Activated CD4-positive, alpha-beta T cell treated with anti-CD3 and anti-CD28 coated beads for 36 hours (primary cell): Measurements from ENCODE around the gene CFL1. TPM values are rescaled to one million over a fixed set of nuclear protein-coding genes. Genes with fewer than 3 reads are reported as not detected.

Experiments
- ATAC-seq: fragments of 200-7000 bp; cut with Tn5 transposase; one replicate; pipeline ENCODE4 v1.10.0; 2021; ENCODE audit warnings: mild to moderate bottlenecking, moderate library complexity
- CTCF ChIA-PET: fragments of 350-600 bp; sonication (Branson Sonifier 250); formaldehyde crosslinking; loops from one replicate; lab custom pipeline; 2021; ENCODE audit warnings: antibody characterized with exemption; lab: Charles Lee
- POLR2A ChIA-PET: fragments of 350-600 bp; sonication (Branson Sonifier 250); formaldehyde crosslinking; loops from one replicate; lab custom pipeline; 2021; ENCODE audit warnings: antibody characterized with exemption, inconsistent platforms; lab: Charles Lee
- DNase-seq: peaks from one replicate; pipeline ENCODE4 v3.0.0-alpha.2; 2020
- H3K27ac Mint-ChIP-seq: one replicate; pipeline ENCODE4 v1.8.0; 2021; ENCODE audit warnings: mixed read lengths
- H3K27me3 Mint-ChIP-seq: one replicate; pipeline ENCODE4 v1.8.0; 2021; ENCODE audit warnings: mixed read lengths
- H3K36me3 Mint-ChIP-seq: one replicate; pipeline ENCODE4 v1.8.0; 2021; ENCODE audit warnings: low read depth, mixed read lengths
- H3K4me1 Mint-ChIP-seq: one replicate; pipeline ENCODE4 v1.8.0; 2021; ENCODE audit warnings: mixed read lengths
- H3K4me3 Mint-ChIP-seq: one replicate; pipeline ENCODE4 v1.8.0; 2021; ENCODE audit warnings: mild to moderate bottlenecking, moderate library complexity, mixed read lengths
- H3K9me3 Mint-ChIP-seq: one replicate; pipeline ENCODE4 v1.8.0; 2021; ENCODE audit warnings: low read depth, mixed read lengths
- intact Hi-C, 2 experiments: fragments of 100-400 bp; cut with DNase I in 1 of 2; cut with micrococcal nuclease in 1 of 2; formaldehyde crosslinking; loops; one replicate each; pipeline versions ENCODE4 v1.14.2 to v1.15.1; 2022 to 2024; cut with DNase I, micrococcal nuclease
- total RNA-seq, 2 experiments: library from RNA; stranded (reverse); gene quantifications; one replicate each; pipeline ENCODE4 v1.2.3, GENCODE V29; 2021

CFL1 gene
- total RNA-seq, 2 experiments from 2014 or later: 888 to 1,074 TPM

- ATAC-seq (no peak), DNase-seq (no peak)
- no peak overlapping the region for H3K4me3 Mint-ChIP-seq
- intact Hi-C loops: loop anchor here in 1 of 2 experiments (10.0 kb wide), 1 partner anchor 50 kb away; no protein-coding TSS in a partner anchor
- no peak overlapping the region for H3K27ac Mint-ChIP-seq
- ChIA-PET POLR2A (no interaction called here), CTCF (interaction anchor here (1.3 to 8.2 kb wide), 3 partner anchors 27 to 44 kb away, joined by 3 to 74 read pairs (median 12); partner anchors contain the start of genes AP5B1 and OVOL1)
- peaks cover 14% of the 10 kb centered on the region for H3K4me1 Mint-ChIP-seq
- no peaks in the 10 kb centered on the region for H3K36me3 Mint-ChIP-seq
- H3K9me3 Mint-ChIP-seq: no peaks in the 10 kb centered on the region
- H3K27me3 Mint-ChIP-seq: no peaks in the 10 kb centered on the region
Measured at GRCh38 chr11:65814986-65815565, 42.9 kb downstream of the CFL1 start.

GRCh38 chr11:65814131-65814985, 43.6 kb downstream of the CFL1 start:
- ChIA-PET CTCF (interaction anchor here (1.8 to 8.2 kb wide), 2 partner anchors 33 to 103 kb away, joined by 5 to 74 read pairs; partner anchors contain the start of genes AP5B1 and KAT5), POLR2A (no interaction called here)
- intact Hi-C loops: loop anchor here in 1 of 2 experiments (10.0 kb wide), 1 partner anchor 50 kb away; no protein-coding TSS in a partner anchor
- H3K9me3 Mint-ChIP-seq: no peaks in the 10 kb centered on the region
- H3K36me3 Mint-ChIP-seq: no peaks in the 10 kb centered on the region
- H3K4me1 Mint-ChIP-seq: peaks cover 14% of the 10 kb centered on the region
- ATAC-seq: no peak
- H3K4me3 Mint-ChIP-seq: no peak overlapping the region
- no peaks in the 10 kb centered on the region for H3K27me3 Mint-ChIP-seq
- DNase-seq: peak; percentile 18
- H3K27ac Mint-ChIP-seq: no peak overlapping the region

DNA sequence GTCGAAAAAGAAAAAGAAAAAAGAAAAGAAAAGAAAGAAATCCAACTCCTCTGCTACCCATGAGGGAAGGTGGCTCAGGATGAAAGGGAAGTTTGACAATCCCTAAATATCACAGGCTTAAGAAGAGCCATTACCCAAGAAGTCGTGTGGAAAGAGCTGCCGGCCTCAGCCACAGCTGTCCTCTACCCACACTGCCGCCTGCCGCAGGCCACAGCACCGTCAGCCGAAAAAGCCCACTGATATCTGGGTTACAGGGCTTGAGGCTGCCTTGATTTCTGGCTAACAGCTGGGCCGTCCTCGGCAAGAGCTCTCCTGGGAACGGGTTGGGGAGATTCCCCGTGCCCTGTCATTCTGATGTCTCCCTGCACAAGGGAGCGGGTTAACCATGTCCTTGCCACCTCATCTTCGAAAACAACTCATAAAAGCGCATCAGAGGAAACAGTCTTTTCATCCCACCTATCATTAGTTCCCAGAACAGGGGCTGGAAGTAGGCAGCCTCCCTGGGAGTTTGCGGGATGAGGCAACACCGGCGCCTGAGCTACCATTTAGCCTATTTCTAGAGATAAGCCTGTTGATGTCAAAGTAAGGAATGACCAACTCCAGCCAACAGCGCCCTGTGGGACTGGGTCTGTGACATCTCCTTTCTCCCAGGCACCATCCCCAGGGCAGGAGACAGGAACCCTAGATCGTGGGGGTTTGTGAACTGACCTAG, 46.1 kb downstream of the CFL1 start:
- Mint-ChIP-seq H3K9me3 (no peaks in the 10 kb centered on the region), H3K4me3 (no peak overlapping the region), H3K36me3 (no peaks in the 10 kb centered on the region), H3K27me3 (peaks cover 4% of the 10 kb centered on the region), H3K4me1 (peaks cover 3% of the 10 kb centered on the region), H3K27ac (no peak overlapping the region)
- no peak for ATAC-seq
- intact Hi-C loops: loop anchor here in 1 of 2 experiments (10.0 kb wide), 1 partner anchor 47 kb away; no protein-coding TSS in a partner anchor
- POLR2A ChIA-PET: no interaction called here
- DNase-seq: no peak
- CTCF ChIA-PET: interaction anchor here (0.7 to 8.2 kb wide), 6 partner anchors 9 to 118 kb away, joined by 3 to 74 read pairs (median 4); partner anchors contain the start of genes AP5B1 and KAT5

DNA sequence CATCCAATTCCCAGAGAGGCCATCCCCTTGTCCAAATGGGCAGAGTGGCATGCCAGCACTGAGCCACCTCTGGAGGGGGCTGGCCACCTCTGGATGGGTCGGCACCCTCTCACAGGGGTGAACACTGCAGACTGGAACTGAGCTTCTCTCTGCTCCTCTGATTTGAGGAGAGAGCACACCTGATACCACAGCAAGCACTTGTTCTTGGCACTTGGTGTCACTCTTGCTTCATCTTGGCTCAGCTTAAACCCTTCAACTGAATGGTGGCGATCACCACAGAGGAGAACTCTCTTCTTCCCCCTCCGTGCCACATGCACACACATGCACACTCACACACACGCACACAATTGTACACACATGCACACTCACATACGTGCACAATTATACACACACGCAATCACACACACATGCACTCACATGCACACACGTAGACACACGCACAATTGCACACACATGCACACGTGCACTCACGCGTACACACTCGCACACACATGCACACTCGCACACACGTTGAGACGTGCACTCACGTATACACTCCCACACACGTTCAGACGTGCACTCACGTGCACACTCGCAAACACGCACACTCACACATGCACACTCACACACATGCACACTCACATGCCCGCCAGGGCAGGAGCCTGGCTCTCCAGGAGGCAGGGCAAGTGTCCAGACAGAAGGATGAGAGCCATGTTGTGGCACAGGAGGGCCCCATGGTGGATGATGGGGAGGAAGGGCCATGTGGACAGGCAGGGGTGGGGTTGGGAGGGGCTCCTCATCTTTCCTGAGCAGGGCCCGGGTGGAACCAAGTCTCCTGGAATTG, 47.7 kb downstream of the CFL1 start:
- no peaks in the 10 kb centered on the region for H3K4me1 Mint-ChIP-seq
- no peak overlapping the region for H3K27ac Mint-ChIP-seq
- peaks cover 4% of the 10 kb centered on the region for H3K27me3 Mint-ChIP-seq
- DNase-seq: no peak
- H3K4me3 Mint-ChIP-seq: no peak overlapping the region
- no peaks in the 10 kb centered on the region for H3K9me3 Mint-ChIP-seq
- no peaks in the 10 kb centered on the region for H3K36me3 Mint-ChIP-seq
- intact Hi-C loops: loop anchor here in 1 of 2 experiments (10.0 kb wide), 1 partner anchor 45 kb away; no protein-coding TSS in a partner anchor
- CTCF ChIA-PET: interaction anchor here (0.8 kb wide), 1 partner anchor 23 kb away, joined by 3 read pairs; the partner anchor contains the start of gene SNX32
- POLR2A ChIA-PET: no interaction called here
- ATAC-seq: peak; percentile 86

DNA sequence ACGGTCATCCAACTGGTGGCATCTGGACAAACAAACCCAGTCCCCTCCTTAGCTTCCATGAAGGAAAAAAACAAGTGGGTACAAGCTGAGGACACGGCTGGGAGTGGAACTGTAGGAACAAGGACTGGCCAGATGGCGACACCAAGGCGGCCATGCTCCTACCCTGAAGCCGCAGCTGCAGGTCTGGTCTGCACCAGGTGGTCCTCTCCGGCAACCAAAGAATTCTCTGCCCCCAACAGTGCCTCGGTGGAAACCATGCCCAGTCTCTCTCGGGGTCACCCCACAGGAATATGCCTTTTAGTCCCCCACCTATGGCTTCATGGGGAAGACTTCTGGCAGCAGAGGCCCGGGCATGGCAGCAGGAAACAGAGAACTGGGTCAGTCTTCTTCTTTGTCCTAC, 48.5 kb downstream of the CFL1 start:
- POLR2A ChIA-PET: no interaction called here
- CTCF ChIA-PET: interaction anchor here (0.6 to 0.8 kb wide), 2 partner anchors 24 to 34 kb away, joined by 3 to 4 read pairs; partner anchors contain the start of gene SNX32
- no peak overlapping the region for H3K27ac Mint-ChIP-seq
- intact Hi-C loops: no loop called here
- no peaks in the 10 kb centered on the region for H3K36me3 Mint-ChIP-seq
- H3K9me3 Mint-ChIP-seq: no peaks in the 10 kb centered on the region
- no peaks in the 10 kb centered on the region for H3K4me1 Mint-ChIP-seq
- no peak overlapping the region for H3K4me3 Mint-ChIP-seq
- peaks cover 5% of the 10 kb centered on the region for H3K27me3 Mint-ChIP-seq
- no peak for ATAC-seq
- DNase-seq: no peak

DNA sequence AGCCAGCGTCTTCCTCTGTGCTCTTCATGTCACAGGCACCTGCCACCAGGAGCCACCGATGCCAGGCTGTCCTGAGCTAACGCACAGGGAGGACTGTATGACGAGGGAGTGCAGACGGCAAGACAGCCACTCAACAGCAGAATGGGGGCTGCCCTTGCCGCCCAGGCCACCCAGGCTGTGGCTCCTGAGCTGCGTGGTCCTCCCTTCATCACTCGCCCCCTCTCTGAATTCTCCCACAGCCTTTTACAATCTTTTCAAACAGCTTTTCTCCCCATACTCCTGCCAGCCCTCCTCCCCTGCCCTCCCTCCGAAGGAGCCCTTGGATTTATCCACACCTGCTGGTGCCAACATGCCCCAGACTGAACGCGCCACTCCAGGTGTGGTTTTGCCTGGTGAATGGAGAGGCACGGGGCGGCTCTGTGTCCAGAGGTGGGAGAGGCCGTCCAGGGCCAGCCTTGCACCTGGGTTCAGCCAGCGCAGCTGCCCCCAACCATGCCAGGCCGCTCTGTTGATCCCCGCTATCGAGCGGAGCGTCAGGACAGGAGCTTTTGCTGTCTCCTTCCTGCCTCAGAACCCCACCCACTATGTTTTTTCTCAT, 49.1 kb downstream of the CFL1 start:
- no peak overlapping the region for H3K4me3 Mint-ChIP-seq
- ChIA-PET POLR2A (no interaction called here), CTCF (interaction anchor here (0.6 kb wide), 1 partner anchor 33 kb away, joined by 4 read pairs; no protein-coding TSS in a partner anchor)
- H3K27ac Mint-ChIP-seq: no peak overlapping the region
- ATAC-seq: no peak
- no peaks in the 10 kb centered on the region for H3K4me1 Mint-ChIP-seq
- H3K27me3 Mint-ChIP-seq: peaks cover 6% of the 10 kb centered on the region
- no peaks in the 10 kb centered on the region for H3K9me3 Mint-ChIP-seq
- no peaks in the 10 kb centered on the region for H3K36me3 Mint-ChIP-seq
- no peak for DNase-seq
- intact Hi-C loops: no loop called here

DNA sequence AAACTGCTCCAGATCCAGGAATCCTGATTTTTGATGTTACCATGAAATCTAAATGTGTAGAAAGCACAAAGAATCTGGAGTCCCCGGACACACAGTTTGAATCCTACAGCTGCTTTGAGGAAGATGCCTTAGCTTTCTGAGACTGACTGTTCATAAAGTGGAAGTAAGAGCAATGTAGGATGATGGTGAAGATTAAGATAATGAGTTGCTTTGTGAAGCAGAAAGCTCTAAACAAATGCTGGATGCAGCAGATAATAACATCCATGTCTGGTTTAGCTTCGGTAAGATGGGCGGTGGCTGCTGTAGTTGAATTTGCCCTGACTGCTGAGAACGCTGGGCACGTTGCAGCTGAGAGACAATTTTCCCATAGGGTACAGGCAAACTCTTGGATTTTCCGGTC, 51.0 kb downstream of the CFL1 start:
- no peaks in the 10 kb centered on the region for H3K36me3 Mint-ChIP-seq
- DNase-seq (no peak), ATAC-seq (no peak)
- no peak overlapping the region for H3K4me3 Mint-ChIP-seq
- intact Hi-C loops: no loop called here
- ChIA-PET POLR2A (no interaction called here), CTCF (interaction anchor here (0.7 to 1.5 kb wide), 3 partner anchors 10 to 1634 kb away, joined by 3 to 6 read pairs (median 3); no protein-coding TSS in a partner anchor)
- no peaks in the 10 kb centered on the region for H3K9me3 Mint-ChIP-seq
- H3K27ac Mint-ChIP-seq: no peak overlapping the region
- no peaks in the 10 kb centered on the region for H3K4me1 Mint-ChIP-seq
- H3K27me3 Mint-ChIP-seq: peaks cover 12% of the 10 kb centered on the region

Other genes starting within 250 kb of the CFL1 start
- 10 to 100 TPM; 47.4 to 54.3 TPM for gene MAP3K11, start 244.0 kb downstream of the CFL1 start, total RNA-seq
- 10 to 100 TPM; 27.9 to 30.7 TPM for gene PCNX3, start 242.4 kb downstream of the CFL1 start, total RNA-seq
- 100 to 1,000 TPM; 181 to 202 TPM for gene SIPA1, start 220.1 kb downstream of the CFL1 start, total RNA-seq
- 100 to 1,000 TPM in 1 of 2 experiments, 10 to 100 TPM in 1; 76.9 to 109 TPM for gene RELA, start 195.3 kb downstream of the CFL1 start, total RNA-seq
- 10 to 100 TPM; 56.5 to 65.1 TPM for gene KAT5, start 145.9 kb downstream of the CFL1 start, total RNA-seq
- 10 to 100 TPM; 72.5 to 96.8 TPM for gene RNASEH2C, start 137.4 kb downstream of the CFL1 start, total RNA-seq
- gene AP5B1, start 77.2 kb downstream of the CFL1 start, total RNA-seq: 10 to 100 TPM; 11.7 to 14.4 TPM
- gene OVOL1, start 71.1 kb downstream of the CFL1 start, total RNA-seq: under 1 TPM; 0.09 to 0.19 TPM
- gene SNX32, start 24.2 kb downstream of the CFL1 start, total RNA-seq: 1 to 10 TPM; 2.9 to 3.0 TPM
- gene MUS81, start 2.3 kb upstream of the CFL1 start, total RNA-seq: 10 to 100 TPM; 59.2 to 67.8 TPM
- gene EFEMP2, start 14.6 kb upstream of the CFL1 start, total RNA-seq: 10 to 100 TPM; 20.2 to 23.4 TPM
- 1 to 10 TPM; 1.7 TPM for gene CTSW, start 21.7 kb upstream of the CFL1 start, total RNA-seq
- gene FIBP, start 30.3 kb upstream of the CFL1 start, total RNA-seq: 100 to 1,000 TPM in 1 of 2 experiments, 10 to 100 TPM in 1; 95.4 to 121 TPM
- gene CCDC85B, start 32.5 kb upstream of the CFL1 start, total RNA-seq: 10 to 100 TPM; 25.5 to 45.0 TPM
- 10 to 100 TPM; 11.1 to 11.3 TPM for gene FOSL1, start 42.2 kb upstream of the CFL1 start, total RNA-seq
- 10 to 100 TPM; 21.4 to 22.9 TPM for gene C11orf68, start 60.9 kb upstream of the CFL1 start, total RNA-seq
- 100 to 1,000 TPM; 111 to 158 TPM for gene DRAP1, start 61.2 kb upstream of the CFL1 start, total RNA-seq
- gene TSGA10IP, start 87.3 kb upstream of the CFL1 start, total RNA-seq: not detected
- gene SART1, start 103.6 kb upstream of the CFL1 start, total RNA-seq: 10 to 100 TPM; 54.7 to 84.5 TPM
- 10 to 100 TPM; 45.1 to 52.2 TPM for gene EIF1AD, start 144.0 kb upstream of the CFL1 start, total RNA-seq
- 100 to 1,000 TPM; 233 to 293 TPM for gene BANF1, start 144.3 kb upstream of the CFL1 start, total RNA-seq
- gene CST6, start 153.8 kb upstream of the CFL1 start, total RNA-seq: not detected
- not detected for gene CATSPER1, start 168.3 kb upstream of the CFL1 start, total RNA-seq
- gene GAL3ST3, start 191.0 kb upstream of the CFL1 start, total RNA-seq: under 1 TPM; 0.51 to 0.69 TPM
- gene SF3B2, start 194.2 kb upstream of the CFL1 start, total RNA-seq: 100 to 1,000 TPM; 265 to 270 TPM
- 10 to 100 TPM; 76.6 to 90.7 TPM for gene PACS1, start 212.1 kb upstream of the CFL1 start, total RNA-seq